Smooth muscle cell (in vitro differentiated cells): ENCODE data around the gene U2AF2. TPM values are rescaled to one million over a fixed set of nuclear protein-coding genes. Genes with fewer than 3 reads are reported as not detected.

Experiments
- DNase-seq: peaks from one replicate; lab custom pipeline; 2025; ENCODE audit not compliant: unreplicated experiment; lab: John Stamatoyannopoulos, UW
- H2AFZ ChIP-seq: fragments of 200-600 bp; sonication (generic); 2 replicates; pipeline ENCODE4 v1.6.0; 2016; ENCODE audit warnings: antibody characterized with exemption, low read depth, mild to moderate bottlenecking
- H3F3A ChIP-seq: fragments of 200-600 bp; sonication (generic); 2 replicates; pipeline ENCODE4 v1.6.0; 2017; ENCODE audit warnings: antibody characterized with exemption, low read depth
- H3K27ac ChIP-seq: fragments of 200-600 bp; sonication (generic); 2 replicates; pipeline ENCODE4 v1.5.1; 2016; ENCODE audit warnings: low read depth, mild to moderate bottlenecking
- H3K27me3 ChIP-seq: fragments of 200-600 bp; sonication (generic); 2 replicates; pipeline ENCODE4 v1.6.1; 2016; ENCODE audit warnings: low read depth, mild to moderate bottlenecking
- H3K36me3 ChIP-seq: fragments of 200-600 bp; sonication (generic); 2 replicates; pipeline ENCODE4 v1.5.1; 2016; ENCODE audit warnings: low read depth
- H3K4me1 ChIP-seq: fragments of 200-600 bp; sonication (generic); 2 replicates; pipeline ENCODE4 v1.5.1; 2016; ENCODE audit warnings: low read depth
- H3K4me2 ChIP-seq: fragments of 200-600 bp; sonication (generic); 2 replicates; pipeline ENCODE4 v1.6.0; 2016; ENCODE audit warnings: mild to moderate bottlenecking
- H3K4me3 ChIP-seq: fragments of 200-600 bp; sonication (generic); 2 replicates; pipeline ENCODE4 v1.5.1; 2016; ENCODE audit warnings: mild to moderate bottlenecking
- H3K79me2 ChIP-seq: fragments of 200-600 bp; sonication (generic); 2 replicates; pipeline ENCODE4 v1.6.0; 2016; ENCODE audit warnings: low read depth, mild to moderate bottlenecking
- H3K9ac ChIP-seq: fragments of 200-600 bp; sonication (generic); 2 replicates; pipeline ENCODE4 v1.6.0; 2016; ENCODE audit warnings: low read depth
- H3K9me3 ChIP-seq: fragments of 200-600 bp; sonication (generic); replicated peaks from 2 replicates; pipeline ENCODE4 v1.5.1; 2016; ENCODE audit warnings: low read depth
- H4K20me1 ChIP-seq: fragments of 200-600 bp; sonication (generic); 2 replicates; pipeline ENCODE4 v1.6.0; 2016; ENCODE audit warnings: low read depth
- CTCF ChIP-seq: fragments of 200-600 bp; sonication (generic); IDR thresholded peaks from 2 replicates; pipeline ENCODE4 v1.5.1; 2017; ENCODE audit warnings: borderline replicate concordance, mild to moderate bottlenecking, antibody characterized with exemption; ENCODE audit not compliant: insufficient read depth, poor library complexity, severe bottlenecking
- WGBS: methylation state at CpG from one replicate; pipeline ENCODE4 v1.1.7; 2016; ENCODE audit warnings: low lambda C conversion rate; 5-methylcytosine and 5-hydroxymethylcytosine counted together
- polyA plus RNA-seq: library from polyadenylated mRNA; unstranded; fragments of >200 nt; fragmentation: Nextera tagmentation; extraction: Ambion mirVana; gene quantifications from 2 replicates; pipeline ENCODE4 v1.2.1, GENCODE V29; 2016
- total RNA-seq: library from RNA; depleted of rRNA; stranded (reverse); fragments of >200 nt; gene quantifications from 2 replicates; pipeline ENCODE4 v1.2.3, GENCODE V29; 2014

U2AF2 gene
- total and polyA plus RNA-seq, 2 experiments from 2014 or later: 8.4 to 70.7 TPM

- peaks cover 91% of the 10 kb centered on the region for H4K20me1 ChIP-seq
These were observed 5.0 kb downstream of the U2AF2 start for GRCh38 chr19:55659822-55660221.

GRCh38 chr19:55660404-55660803 lies 5.6 kb downstream of the U2AF2 start:
- Histone ChIP-seq H4K20me1 (peaks cover 95% of the 10 kb centered on the region), H2AFZ (no peak overlapping the region), H3K27ac (no peak overlapping the region), H3K9me3 (no peaks in the 10 kb centered on the region), H3K36me3 (peaks cover 6% of the 10 kb centered on the region), H3K9ac (no peak overlapping the region), H3K4me3 (no peak overlapping the region), H3K79me2 (peaks cover 87% of the 10 kb centered on the region), H3K4me2 (no peak overlapping the region), H3K27me3 (no peaks in the 10 kb centered on the region), H3K4me1 (peaks cover 23% of the 10 kb centered on the region), H3F3A (no peaks in the 10 kb centered on the region)
- no peak for TF ChIP-seq CTCF
- DNase-seq: no peak
- 96% methylated on average over 9 of the region's 12 CpGs for WGBS

More at GRCh38 chr19:55659822-55660221, 5.0 kb downstream of the U2AF2 start:
- Histone ChIP-seq H3F3A (no peaks in the 10 kb centered on the region), H3K4me1 (peaks cover 23% of the 10 kb centered on the region), H3K36me3 (peaks cover 6% of the 10 kb centered on the region), H3K9me3 (no peaks in the 10 kb centered on the region), H3K4me2 (no peak overlapping the region), H3K27ac (no peak overlapping the region), H3K79me2 (peaks cover 89% of the 10 kb centered on the region), H3K4me3 (no peak overlapping the region), H2AFZ (no peak overlapping the region), H3K27me3 (no peaks in the 10 kb centered on the region), H3K9ac (no peak overlapping the region)
- TF ChIP-seq CTCF: no peak
- 96% methylated on average over 6 of the region's 9 CpGs for WGBS
- no peak for DNase-seq

- Histone ChIP-seq H3K9me3 (no peaks in the 10 kb centered on the region), H3K4me3 (no peak overlapping the region), H4K20me1 (peaks cover 95% of the 10 kb centered on the region), H3K27me3 (no peaks in the 10 kb centered on the region), H3K36me3 (peaks cover 6% of the 10 kb centered on the region), H3K9ac (no peak overlapping the region), H3K79me2 (peaks cover 87% of the 10 kb centered on the region), H3K4me1 (peaks cover 23% of the 10 kb centered on the region), H3K4me2 (no peak overlapping the region), H3K27ac (no peak overlapping the region), H2AFZ (no peak overlapping the region), H3F3A (no peaks in the 10 kb centered on the region)
- no peak for TF ChIP-seq CTCF
- 97% methylated on average over 10 of the region's 16 CpGs for WGBS
- DNase-seq: no peak
These were observed 6.2 kb downstream of the U2AF2 start for GRCh38 chr19:55660991-55661390.

GRCh38 chr19:55661826-55662225 lies 7.0 kb downstream of the U2AF2 start:
- no peak overlapping the region for H3K27ac ChIP-seq
- H3K9me3 ChIP-seq: no peaks in the 10 kb centered on the region
- no peak overlapping the region for H3K4me2 ChIP-seq
- 87% methylated on average over 5 of the region's 7 CpGs for WGBS
- H3K4me3 ChIP-seq: no peak overlapping the region
- H3K9ac ChIP-seq: no peak overlapping the region
- TF ChIP-seq CTCF: no peak
- H3K27me3 ChIP-seq: no peaks in the 10 kb centered on the region
- H3K4me1 ChIP-seq: peaks cover 15% of the 10 kb centered on the region
- peaks cover 95% of the 10 kb centered on the region for H4K20me1 ChIP-seq
- peaks cover 6% of the 10 kb centered on the region for H3K36me3 ChIP-seq
- DNase-seq: no peak
- no peaks in the 10 kb centered on the region for H3F3A ChIP-seq
- H2AFZ ChIP-seq: no peak overlapping the region
- peaks cover 87% of the 10 kb centered on the region for H3K79me2 ChIP-seq
